ENCODE data around the gene MYBPH. TPM values are rescaled to one million over a fixed set of nuclear protein-coding genes. Genes with fewer than 3 reads are reported as not detected.

MYBPH gene
- total RNA-seq, 5 donors from 2014 or later (not counting 1 experiment from before 2014, with no cell fraction given) = not detected

DNA sequence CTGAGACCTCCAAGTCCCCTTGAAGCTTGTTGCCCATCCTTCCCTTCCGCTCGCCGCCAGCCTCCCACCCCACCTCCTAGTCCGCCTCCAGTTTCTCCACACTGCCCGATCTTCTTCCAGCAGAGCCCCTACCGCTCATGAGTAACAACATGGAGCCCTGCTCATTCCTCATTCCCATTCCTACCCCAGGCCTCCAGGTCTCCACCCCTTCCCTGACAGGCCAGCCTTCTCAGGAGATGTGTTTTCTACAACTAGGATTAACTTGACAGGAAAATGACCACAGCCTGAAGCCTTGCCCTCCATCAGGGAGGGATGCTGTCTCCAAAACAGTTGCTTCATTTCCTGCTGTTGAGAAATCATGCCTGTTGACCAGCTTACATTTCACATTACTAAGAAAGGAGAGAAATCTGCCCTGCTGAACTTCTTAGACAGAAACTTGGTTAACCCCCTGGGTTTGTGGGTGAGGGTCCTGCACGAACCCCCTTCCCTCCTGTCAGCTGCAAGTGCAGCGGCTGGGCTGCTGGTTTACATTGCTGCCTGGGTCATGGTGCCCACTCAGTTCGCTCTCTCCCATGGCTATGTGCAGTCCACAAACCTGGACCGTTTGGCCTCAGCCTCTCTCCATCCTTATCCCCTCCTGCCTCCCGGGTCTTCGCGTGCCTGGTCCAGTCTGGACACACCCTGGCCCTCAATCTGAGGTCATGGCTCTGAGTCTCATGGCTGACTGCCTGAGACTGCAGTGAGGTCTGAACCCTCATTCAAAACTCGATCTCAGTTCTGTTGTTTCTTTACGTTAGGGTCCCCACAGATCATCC lies 27.0 kb upstream of the MYBPH start:
- no peak for ATAC-seq (replicated peaks in 1 of 4)
- H3K27ac Mint-ChIP-seq = no peak overlapping the region
- H3K4me3 ChIP-seq (ENCODE audit: control insufficient read depth in 1 of 2, extremely low read depth in 1 of 2, low read length in 1 of 2) = no peak overlapping the region
- no peaks in the 10 kb centered on the region for H3K4me1 Mint-ChIP-seq
- no peak overlapping the region for H3K27ac ChIP-seq (ENCODE audit: low read length)
- DNase-seq = no peak
- H3K36me3 ChIP-seq (ENCODE audit: control insufficient read depth in 2 of 2, extremely low read depth in 1 of 2, insufficient read depth in 1 of 2, low read length in 1 of 2) = no peaks in the 10 kb centered on the region
- no peak overlapping the region for H3K4me3 Mint-ChIP-seq
- ChIA-PET CTCF (no interaction called here), POLR2A (interaction anchor here in 1 of 2 donors (0.7 kb wide), 1 partner anchor 8 kb away, joined by 4 read pairs; no protein-coding TSS in a partner anchor)
- no peaks in the 10 kb centered on the region for H3K4me1 ChIP-seq (ENCODE audit: control insufficient read depth in 1 of 2, extremely low read depth in 1 of 2, insufficient read depth in 2 of 2, low read length in 2 of 2)
- peaks cover 12 to 33% of the 10 kb centered on the region in 2 donors for H3K27me3 Mint-ChIP-seq
- H3K36me3 Mint-ChIP-seq = no peaks in the 10 kb centered on the region
- no peaks in the 10 kb centered on the region for H3K9me3 ChIP-seq
- H3K27me3 ChIP-seq (replicated peaks in 1 of 2; ENCODE audit: control insufficient read depth in 2 of 2, extremely low read depth in 1 of 2, insufficient read depth in 2 of 2, low read length in 1 of 2) = peaks cover 0 to 35% of the 10 kb centered on the region in 2 experiments
- WGBS (ENCODE audit: insufficient coverage) = 88% methylated on average over 13 of the region's 15 CpGs
- H3K9me3 Mint-ChIP-seq = no peaks in the 10 kb centered on the region

DNA sequence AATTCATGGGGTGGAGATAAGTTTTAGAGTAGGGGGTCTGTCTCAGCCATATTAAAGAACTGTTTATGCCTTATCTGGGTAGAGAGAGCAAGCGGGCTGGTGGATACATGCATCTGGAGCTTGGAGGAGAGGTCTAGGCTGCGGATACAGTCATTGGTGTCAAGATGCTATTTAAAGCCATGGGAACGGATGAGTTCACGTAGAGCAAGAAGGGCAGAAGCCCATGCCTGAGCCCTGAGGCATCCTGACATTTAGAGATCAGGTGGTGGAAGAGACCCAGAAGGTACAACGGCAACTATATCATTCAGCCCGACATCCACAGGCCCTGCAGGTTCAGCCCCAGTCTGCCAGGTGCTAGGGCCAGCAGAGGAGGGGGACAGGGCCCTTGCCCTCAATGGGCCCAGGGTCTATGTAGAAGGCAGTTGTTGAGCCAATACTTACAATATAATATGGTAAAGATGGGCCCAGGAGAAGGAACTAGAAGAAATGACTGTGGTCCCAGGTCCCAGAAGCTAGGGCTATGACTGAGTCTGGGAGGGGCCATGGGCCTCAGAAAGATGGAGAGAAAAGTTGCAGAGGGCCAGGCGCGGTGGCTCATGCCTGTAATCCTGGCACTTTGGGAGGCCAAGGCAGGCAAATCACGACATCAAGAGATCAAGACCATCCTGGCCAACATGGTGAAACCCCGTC lies 26.0 kb upstream of the MYBPH start:
- ATAC-seq (replicated peaks in 1 of 4) = no peak
- DNase-seq = no peak
- Mint-ChIP-seq H3K4me1 (no peaks in the 10 kb centered on the region), H3K27ac (no peak overlapping the region), H3K9me3 (no peaks in the 10 kb centered on the region), H3K36me3 (no peaks in the 10 kb centered on the region), H3K27me3 (peaks cover 12 to 37% of the 10 kb centered on the region in 2 donors), H3K4me3 (no peak overlapping the region)
- no peak overlapping the region for H3K27ac ChIP-seq (ENCODE audit: low read length)
- no peaks in the 10 kb centered on the region for H3K9me3 ChIP-seq
- no peak overlapping the region for H3K4me3 ChIP-seq (ENCODE audit: control insufficient read depth in 1 of 2, extremely low read depth in 1 of 2, low read length in 1 of 2)
- H3K27me3 ChIP-seq (replicated peaks in 1 of 2; ENCODE audit: control insufficient read depth in 2 of 2, extremely low read depth in 1 of 2, insufficient read depth in 2 of 2, low read length in 1 of 2) = peaks cover 0 to 35% of the 10 kb centered on the region in 2 experiments
- no peaks in the 10 kb centered on the region for H3K4me1 ChIP-seq (ENCODE audit: control insufficient read depth in 1 of 2, extremely low read depth in 1 of 2, insufficient read depth in 2 of 2, low read length in 2 of 2)
- no peaks in the 10 kb centered on the region for H3K36me3 ChIP-seq (ENCODE audit: control insufficient read depth in 2 of 2, extremely low read depth in 1 of 2, insufficient read depth in 1 of 2, low read length in 1 of 2)
- CTCF ChIA-PET = no interaction called here
- POLR2A ChIA-PET = no interaction called here
- WGBS (ENCODE audit: insufficient coverage) = 66% methylated on average over 9 of the region's 10 CpGs

- Histone ChIP-seq H3K36me3 (ENCODE audit: control insufficient read depth in 2 of 2, extremely low read depth in 1 of 2, insufficient read depth in 1 of 2, low read length in 1 of 2) (no peaks in the 10 kb centered on the region), H3K4me1 (ENCODE audit: control insufficient read depth in 1 of 2, extremely low read depth in 1 of 2, insufficient read depth in 2 of 2, low read length in 2 of 2) (no peaks in the 10 kb centered on the region), H3K27ac (ENCODE audit: low read length) (no peak overlapping the region), H3K4me3 (ENCODE audit: control insufficient read depth in 1 of 2, extremely low read depth in 1 of 2, low read length in 1 of 2) (no peak overlapping the region), H3K9me3 (no peaks in the 10 kb centered on the region), H3K27me3 (replicated peaks in 1 of 2; ENCODE audit: control insufficient read depth in 2 of 2, extremely low read depth in 1 of 2, insufficient read depth in 2 of 2, low read length in 1 of 2) (peaks cover 0 to 33% of the 10 kb centered on the region in 2 experiments)
- Mint-ChIP-seq H3K4me3 (no peak overlapping the region), H3K36me3 (no peaks in the 10 kb centered on the region), H3K27ac (no peak overlapping the region), H3K9me3 (no peaks in the 10 kb centered on the region), H3K27me3 (peaks cover 12 to 37% of the 10 kb centered on the region in 2 donors), H3K4me1 (no peaks in the 10 kb centered on the region)
- ATAC-seq (replicated peaks in 1 of 4) = no peak
- DNase-seq = no peak
- 42% methylated on average over 1 of the region's 1 CpG for WGBS (ENCODE audit: insufficient coverage)
- ChIA-PET CTCF (no interaction called here), POLR2A (interaction anchor here in 1 of 2 donors (0.5 kb wide), 1 partner anchor 1550 kb away, joined by 3 read pairs; no protein-coding TSS in a partner anchor)
These were observed 25.3 kb upstream of the MYBPH start for GRCh38 chr1:203200916-203201315.

- H3K27me3 Mint-ChIP-seq = peaks cover 12 to 37% of the 10 kb centered on the region in 2 donors
These were observed 24.4 kb upstream of the MYBPH start for GRCh38 chr1:203199816-203200571.

DNA sequence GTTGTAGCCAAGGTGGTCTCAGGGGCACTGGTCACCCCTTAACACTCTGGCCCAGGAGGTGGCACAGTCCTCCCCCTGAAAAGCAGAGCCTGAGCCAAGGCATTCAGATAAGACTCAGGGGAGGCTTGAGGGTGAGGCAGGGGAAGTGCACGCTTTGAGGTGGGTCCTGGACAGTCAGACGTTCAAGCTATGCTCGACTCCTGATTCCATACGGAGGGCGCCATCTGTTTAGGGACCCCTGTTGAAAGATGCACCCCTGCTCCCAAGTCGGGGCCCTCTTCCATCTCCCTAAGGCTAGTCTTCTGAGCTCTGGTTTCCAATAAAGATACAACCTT lies 23.8 kb upstream of the MYBPH start:
- ATAC-seq (replicated peaks in 1 of 4) (no peak), DNase-seq (no peak)
- ChIA-PET POLR2A (no interaction called here), CTCF (no interaction called here)
- Mint-ChIP-seq H3K27me3 (peaks cover 12 to 37% of the 10 kb centered on the region in 2 donors), H3K27ac (no peak overlapping the region), H3K4me1 (no peaks in the 10 kb centered on the region), H3K4me3 (no peak overlapping the region), H3K9me3 (no peaks in the 10 kb centered on the region), H3K36me3 (no peaks in the 10 kb centered on the region)
- Histone ChIP-seq H3K27me3 (replicated peaks in 1 of 2; ENCODE audit: control insufficient read depth in 2 of 2, extremely low read depth in 1 of 2, insufficient read depth in 2 of 2, low read length in 1 of 2) (peaks cover 0 to 29% of the 10 kb centered on the region in 2 experiments), H3K36me3 (ENCODE audit: control insufficient read depth in 2 of 2, extremely low read depth in 1 of 2, insufficient read depth in 1 of 2, low read length in 1 of 2) (no peaks in the 10 kb centered on the region), H3K4me3 (ENCODE audit: control insufficient read depth in 1 of 2, extremely low read depth in 1 of 2, low read length in 1 of 2) (no peak overlapping the region), H3K27ac (ENCODE audit: low read length) (no peak overlapping the region), H3K4me1 (ENCODE audit: control insufficient read depth in 1 of 2, extremely low read depth in 1 of 2, insufficient read depth in 2 of 2, low read length in 2 of 2) (no peaks in the 10 kb centered on the region), H3K9me3 (no peaks in the 10 kb centered on the region)
- WGBS (ENCODE audit: insufficient coverage) = 75% methylated on average over 6 of the region's 6 CpGs

More at GRCh38 chr1:203199816-203200571, 24.4 kb upstream of the MYBPH start:
- ATAC-seq (replicated peaks in 1 of 4) = no peak
- Histone ChIP-seq H3K27me3 (replicated peaks in 1 of 2; ENCODE audit: control insufficient read depth in 2 of 2, extremely low read depth in 1 of 2, insufficient read depth in 2 of 2, low read length in 1 of 2) (peaks cover 0 to 28% of the 10 kb centered on the region in 2 experiments), H3K36me3 (ENCODE audit: control insufficient read depth in 2 of 2, extremely low read depth in 1 of 2, insufficient read depth in 1 of 2, low read length in 1 of 2) (no peaks in the 10 kb centered on the region), H3K9me3 (no peaks in the 10 kb centered on the region), H3K4me1 (ENCODE audit: control insufficient read depth in 1 of 2, extremely low read depth in 1 of 2, insufficient read depth in 2 of 2, low read length in 2 of 2) (no peaks in the 10 kb centered on the region), H3K27ac (ENCODE audit: low read length) (no peak overlapping the region), H3K4me3 (ENCODE audit: control insufficient read depth in 1 of 2, extremely low read depth in 1 of 2, low read length in 1 of 2) (no peak overlapping the region)
- Mint-ChIP-seq H3K4me3 (no peak overlapping the region), H3K4me1 (no peaks in the 10 kb centered on the region), H3K36me3 (no peaks in the 10 kb centered on the region), H3K27ac (no peak overlapping the region), H3K9me3 (no peaks in the 10 kb centered on the region)
- WGBS (ENCODE audit: insufficient coverage) = 70% methylated on average over 5 of the region's 8 CpGs
- ChIA-PET CTCF (no interaction called here), POLR2A (no interaction called here)
- no peak for DNase-seq

DNA sequence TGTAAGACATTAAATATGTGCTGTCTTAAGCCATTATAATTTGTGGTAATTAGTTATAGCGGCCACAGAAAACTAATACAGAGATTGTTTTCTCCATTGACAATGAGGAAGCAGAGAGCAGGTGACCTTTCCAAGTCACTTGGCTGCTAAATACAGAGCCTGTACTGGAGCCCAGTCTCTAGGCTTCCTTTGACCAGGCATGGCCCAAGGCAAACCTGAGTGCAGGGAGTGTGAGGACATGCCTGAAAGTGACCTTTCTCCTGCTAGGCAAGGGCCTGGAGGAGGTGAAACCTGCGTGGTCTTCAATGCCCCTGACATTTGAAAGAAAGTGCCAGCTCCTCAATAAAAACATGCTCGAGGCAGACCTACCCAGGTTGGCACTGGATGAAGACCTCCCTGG lies 23.4 kb upstream of the MYBPH start:
- no peaks in the 10 kb centered on the region for H3K4me1 Mint-ChIP-seq

More for the DNA sequence above, 23.4 kb upstream of the MYBPH start:
- no peak overlapping the region for H3K4me3 ChIP-seq (ENCODE audit: control insufficient read depth in 1 of 2, extremely low read depth in 1 of 2, low read length in 1 of 2)
- no peaks in the 10 kb centered on the region for H3K36me3 ChIP-seq (ENCODE audit: control insufficient read depth in 2 of 2, extremely low read depth in 1 of 2, insufficient read depth in 1 of 2, low read length in 1 of 2)
- CTCF ChIA-PET = no interaction called here
- Mint-ChIP-seq H3K4me3 (no peak overlapping the region), H3K9me3 (no peaks in the 10 kb centered on the region), H3K36me3 (no peaks in the 10 kb centered on the region), H3K27ac (no peak overlapping the region), H3K27me3 (peaks cover 12 to 37% of the 10 kb centered on the region in 2 donors)
- no peaks in the 10 kb centered on the region for H3K9me3 ChIP-seq
- no peak for DNase-seq
- WGBS (ENCODE audit: insufficient coverage) = 60% methylated on average over 2 of the region's 3 CpGs
- peaks cover 0 to 27% of the 10 kb centered on the region in 2 experiments for H3K27me3 ChIP-seq (replicated peaks in 1 of 2; ENCODE audit: control insufficient read depth in 2 of 2, extremely low read depth in 1 of 2, insufficient read depth in 2 of 2, low read length in 1 of 2)
- H3K27ac ChIP-seq (ENCODE audit: low read length) = no peak overlapping the region
- no peaks in the 10 kb centered on the region for H3K4me1 ChIP-seq (ENCODE audit: control insufficient read depth in 1 of 2, extremely low read depth in 1 of 2, insufficient read depth in 2 of 2, low read length in 2 of 2)
- no peak for ATAC-seq (replicated peaks in 1 of 4)
- POLR2A ChIA-PET = no interaction called here

Measured in T-cell (primary cell).